Activated T-helper 2 cell treated with anti-CD3 and anti-CD28 coated beads, Interferon-gamma antibody, Interleukin-2, Interleukin-4, amounts not matched to agents 10 μg/mL and 5 μg/mL and 100 μg/mL, durations not matched to agents 14 hours and 24 hours and 36 hours (primary cell): ENCODE measurements around the gene POLG2. TPM values are rescaled to one million over a fixed set of nuclear protein-coding genes. Genes with fewer than 3 reads are reported as not detected.
"Not testable (repeated sequence)": the region's sequence is repeated elsewhere in the genome, so short reads cannot be mapped to it uniquely, and the experiment has no call there.

Source experiments
- DNase-seq: peaks from one replicate; pipeline ENCODE4 v3.0.0; 2021; ENCODE audit warnings: low spot score
- H3K27ac Mint-ChIP-seq: one replicate; pipeline ENCODE4 v1.8.0; 2021; ENCODE audit warnings: mixed read lengths
- H3K27me3 Mint-ChIP-seq: one replicate; pipeline ENCODE4 v1.8.0; 2021; ENCODE audit warnings: low read depth, mixed read lengths
- H3K36me3 Mint-ChIP-seq: one replicate; pipeline ENCODE4 v1.8.0; 2021; ENCODE audit warnings: low read depth, mixed read lengths
- H3K4me1 Mint-ChIP-seq: one replicate; pipeline ENCODE4 v1.8.0; 2021; ENCODE audit warnings: low read depth, mixed read lengths
- H3K4me3 Mint-ChIP-seq: one replicate; pipeline ENCODE4 v1.8.0; 2021; ENCODE audit warnings: low read depth, mild to moderate bottlenecking, moderate library complexity, mixed read lengths
- H3K9me3 Mint-ChIP-seq: one replicate; pipeline ENCODE4 v1.8.0; 2021; ENCODE audit warnings: mixed read lengths
- intact Hi-C: fragments of 100-400 bp; cut with micrococcal nuclease; formaldehyde crosslinking; loops from one replicate; pipeline ENCODE4 v1.15.1; 2023
- total RNA-seq: library from RNA; stranded (reverse); gene quantifications from 2 replicates; pipeline ENCODE4 v1.2.3, GENCODE V29; 2022

The POLG2 gene
- total RNA-seq, 1 donor from 2014 or later = 33.8 TPM

DNA sequence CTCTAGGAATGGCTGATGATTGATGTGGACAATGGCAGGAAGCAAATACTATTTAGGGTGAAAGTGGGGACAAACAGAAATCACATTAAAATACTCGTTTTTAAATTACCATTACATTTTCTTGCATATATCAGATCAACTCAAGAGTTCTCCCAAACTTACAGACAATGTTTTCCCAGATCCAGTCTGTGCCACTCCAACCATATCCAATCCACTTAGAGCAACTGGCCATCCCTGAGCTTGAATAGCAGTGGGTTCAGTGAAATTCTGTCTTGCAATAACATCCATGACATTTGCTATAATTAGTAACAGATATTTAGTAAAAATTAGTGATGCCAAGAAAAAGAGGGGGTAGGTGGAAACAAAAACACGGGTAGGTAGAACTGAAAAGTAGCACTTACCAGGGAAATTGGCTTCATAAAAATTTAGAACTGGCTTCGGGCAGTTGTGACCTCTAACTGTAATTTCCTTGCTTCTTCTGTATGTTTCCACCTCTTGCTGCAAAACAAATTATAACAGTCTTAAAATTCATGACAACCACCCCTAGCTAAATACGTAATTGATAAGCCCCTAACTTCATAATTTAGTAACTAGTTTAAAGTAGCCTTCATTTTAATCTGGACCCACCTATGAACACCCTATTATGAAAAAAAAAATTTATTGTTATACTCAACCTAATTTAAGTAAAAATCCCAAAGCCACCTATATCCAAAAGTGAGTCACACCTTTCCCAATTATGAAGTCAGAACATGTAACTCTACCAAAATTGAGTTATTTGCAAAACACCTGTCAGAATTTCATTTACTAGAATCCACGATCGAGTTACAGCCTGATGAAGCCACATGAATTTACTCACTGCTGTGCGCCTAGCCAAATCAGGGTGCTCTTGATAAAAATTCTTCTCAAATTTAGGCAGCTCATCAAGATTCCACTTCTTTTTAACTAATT, 7.2 kb upstream of the POLG2 start:
- DNase-seq = no peak
- H3K27me3 Mint-ChIP-seq = no peaks in the 10 kb centered on the region
- H3K4me3 Mint-ChIP-seq = peak overlapping the region; percentile 98
- H3K4me1 Mint-ChIP-seq = peaks cover 56% of the 10 kb centered on the region
- peak overlapping the region; percentile 100 for H3K27ac Mint-ChIP-seq
- intact Hi-C loops = loop anchor here (10.0 kb wide), 1 partner anchor 729 kb away; the partner anchor contains the start of genes CCDC47 and DDX42
- H3K36me3 Mint-ChIP-seq = peaks cover 78% of the 10 kb centered on the region
- H3K9me3 Mint-ChIP-seq = no peaks in the 10 kb centered on the region

DNA sequence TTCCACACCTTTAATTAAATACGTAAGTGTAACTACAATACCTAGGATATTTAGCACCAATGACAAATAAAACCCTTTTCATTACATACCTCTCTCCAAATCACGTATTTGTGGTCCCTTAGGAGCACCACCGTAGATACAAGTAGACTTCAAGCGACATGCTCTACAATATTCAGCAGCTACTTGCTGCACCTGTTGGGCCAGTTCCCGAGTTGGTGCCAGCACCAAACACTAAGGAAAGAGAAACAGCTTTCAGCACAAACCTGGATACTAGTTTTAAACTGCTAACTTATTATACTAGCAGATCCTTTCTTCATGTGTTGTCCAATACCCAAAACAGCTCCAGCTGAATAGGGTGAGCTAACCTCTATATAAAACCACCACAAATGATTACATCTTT, 6.5 kb upstream of the POLG2 start:
- Mint-ChIP-seq H3K9me3 (no peaks in the 10 kb centered on the region), H3K4me1 (peaks cover 58% of the 10 kb centered on the region), H3K27ac (peak overlapping the region; percentile 34), H3K27me3 (no peaks in the 10 kb centered on the region), H3K4me3 (peak overlapping the region; percentile 37), H3K36me3 (peaks cover 83% of the 10 kb centered on the region)
- no peak for DNase-seq
- intact Hi-C loops = loop anchor here (10.0 kb wide), 1 partner anchor 729 kb away; the partner anchor contains the start of genes CCDC47 and DDX42

DNA sequence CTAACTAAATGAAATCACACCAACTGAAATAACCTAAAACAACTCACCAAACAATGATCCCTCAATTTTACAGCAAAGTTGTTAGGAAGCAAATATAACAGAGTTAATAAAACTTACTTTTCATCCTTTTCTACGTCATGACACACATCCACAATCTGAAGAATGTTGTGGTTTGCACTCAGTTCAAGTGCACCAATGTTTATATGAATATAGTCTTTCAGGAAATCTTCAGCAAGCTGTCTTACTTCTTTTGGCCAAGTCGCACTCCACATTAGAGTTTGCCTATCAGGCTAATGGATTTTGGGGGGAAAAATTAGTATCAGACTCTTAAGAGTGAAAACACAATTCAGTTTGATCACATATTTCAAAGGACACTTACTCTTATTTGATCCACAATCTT, 6.0 kb upstream of the POLG2 start:
- peaks cover 58% of the 10 kb centered on the region for H3K4me1 Mint-ChIP-seq
- no peaks in the 10 kb centered on the region for H3K27me3 Mint-ChIP-seq
- H3K4me3 Mint-ChIP-seq = no peak overlapping the region
- intact Hi-C loops = loop anchor here (10.0 kb wide), 1 partner anchor 728 kb away; the partner anchor contains the start of genes CCDC47 and DDX42
- peak overlapping the region; percentile 45 for H3K27ac Mint-ChIP-seq
- DNase-seq = no peak
- H3K36me3 Mint-ChIP-seq = peaks cover 86% of the 10 kb centered on the region
- no peaks in the 10 kb centered on the region for H3K9me3 Mint-ChIP-seq

DNA sequence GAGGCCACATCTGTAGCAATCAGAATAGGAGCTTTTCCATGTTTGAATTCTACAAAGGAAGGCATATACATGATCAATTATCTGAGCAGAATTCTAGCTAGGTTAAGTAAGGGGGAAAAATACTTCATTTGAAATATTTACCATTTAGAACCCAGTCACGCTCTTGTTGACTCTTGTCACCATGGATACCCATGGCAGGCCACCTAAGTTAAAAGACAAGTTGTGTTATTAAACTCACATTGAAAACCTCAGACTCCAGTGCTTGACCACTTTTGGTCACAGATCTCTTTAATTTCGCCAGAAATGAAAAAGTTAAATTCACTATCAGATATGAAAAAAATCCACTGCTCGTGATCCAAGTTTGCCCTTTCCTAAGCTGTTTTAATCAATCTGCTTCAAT, 5.2 kb upstream of the POLG2 start:
- Mint-ChIP-seq H3K9me3 (no peaks in the 10 kb centered on the region), H3K4me1 (peaks cover 62% of the 10 kb centered on the region), H3K36me3 (peaks cover 89% of the 10 kb centered on the region), H3K4me3 (no peak overlapping the region), H3K27ac (peak overlapping the region; percentile 17), H3K27me3 (no peaks in the 10 kb centered on the region)
- intact Hi-C loops = loop anchor here (10.0 kb wide), 1 partner anchor 727 kb away; the partner anchor contains the start of genes CCDC47 and DDX42
- no peak for DNase-seq

DNA sequence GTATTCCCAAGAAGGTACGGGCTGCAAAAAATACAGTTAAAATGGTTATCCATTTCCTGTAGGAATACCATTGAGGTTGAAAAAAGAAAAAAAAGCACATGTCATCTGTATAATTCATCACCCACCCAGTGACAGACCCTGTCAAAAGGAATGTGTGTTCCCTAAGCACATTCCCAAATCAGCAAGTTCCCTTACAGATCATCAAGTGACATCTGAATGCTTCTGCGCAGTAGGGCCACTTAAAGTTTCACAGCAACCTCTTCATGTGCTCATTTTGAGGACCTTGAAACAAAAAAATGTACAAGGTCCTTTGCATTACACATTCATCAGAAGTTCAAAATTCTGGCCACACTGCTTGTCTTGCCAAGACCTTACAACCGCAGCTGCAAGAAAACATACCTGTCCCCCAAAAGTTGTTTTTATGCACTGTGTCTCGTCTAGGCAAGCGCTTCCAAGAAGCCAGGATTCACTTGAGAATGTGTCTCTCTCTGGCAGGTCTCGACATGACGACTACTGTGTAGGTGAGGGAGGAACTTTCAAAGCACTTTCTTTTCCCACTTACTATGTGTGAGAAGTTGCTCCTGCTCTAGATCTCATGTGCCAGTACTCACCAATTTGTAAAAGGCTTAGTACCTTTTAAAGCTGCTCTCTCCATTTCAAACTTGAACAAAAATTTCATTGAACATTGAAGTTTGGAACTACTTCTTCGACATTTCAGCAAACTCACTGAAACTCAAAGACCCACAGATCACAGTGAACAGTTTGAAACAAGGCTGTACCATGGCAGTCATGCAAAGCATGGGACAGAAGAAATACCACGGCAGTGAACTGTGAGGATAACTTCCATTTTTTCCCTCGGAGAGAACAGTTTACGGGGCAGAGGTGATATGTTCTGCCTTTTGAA, 4.3 kb upstream of the POLG2 start:
- no peak overlapping the region for H3K4me3 Mint-ChIP-seq
- peaks cover 94% of the 10 kb centered on the region for H3K36me3 Mint-ChIP-seq
- H3K27ac Mint-ChIP-seq = peak overlapping the region; percentile 24
- H3K27me3 Mint-ChIP-seq = no peaks in the 10 kb centered on the region
- intact Hi-C loops = loop anchor here (10.0 kb wide), 1 partner anchor 726 kb away; the partner anchor contains the start of genes CCDC47 and DDX42
- H3K9me3 Mint-ChIP-seq = no peaks in the 10 kb centered on the region
- H3K4me1 Mint-ChIP-seq = peaks cover 62% of the 10 kb centered on the region
- no peak for DNase-seq

DNA sequence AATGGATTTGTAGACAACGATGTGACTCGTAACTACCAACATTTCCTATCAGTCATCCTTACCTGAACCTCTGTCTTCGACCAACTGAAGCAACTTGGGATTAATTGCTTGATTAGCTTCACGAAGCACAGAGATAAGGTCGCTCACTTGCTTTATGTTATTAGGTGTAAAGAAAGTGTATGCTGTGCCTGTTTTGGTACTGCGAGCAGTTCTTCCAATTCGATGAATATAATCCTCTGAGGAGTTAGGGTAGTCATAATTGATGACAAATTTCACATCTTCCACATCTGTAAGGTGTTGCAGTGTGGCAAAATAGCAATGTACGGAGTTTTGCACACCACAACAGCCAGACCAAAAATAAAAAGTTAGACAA, 3.6 kb upstream of the POLG2 start:
- no peak for DNase-seq
- peaks cover 90% of the 10 kb centered on the region for H3K36me3 Mint-ChIP-seq
- H3K27me3 Mint-ChIP-seq = no peaks in the 10 kb centered on the region
- peaks cover 66% of the 10 kb centered on the region for H3K4me1 Mint-ChIP-seq
- no peak overlapping the region for H3K4me3 Mint-ChIP-seq
- intact Hi-C loops = loop anchor here (10.0 kb wide), 1 partner anchor 726 kb away; the partner anchor contains the start of genes CCDC47 and DDX42
- H3K27ac Mint-ChIP-seq = peak overlapping the region; percentile 24
- H3K9me3 Mint-ChIP-seq = no peaks in the 10 kb centered on the region

DNA sequence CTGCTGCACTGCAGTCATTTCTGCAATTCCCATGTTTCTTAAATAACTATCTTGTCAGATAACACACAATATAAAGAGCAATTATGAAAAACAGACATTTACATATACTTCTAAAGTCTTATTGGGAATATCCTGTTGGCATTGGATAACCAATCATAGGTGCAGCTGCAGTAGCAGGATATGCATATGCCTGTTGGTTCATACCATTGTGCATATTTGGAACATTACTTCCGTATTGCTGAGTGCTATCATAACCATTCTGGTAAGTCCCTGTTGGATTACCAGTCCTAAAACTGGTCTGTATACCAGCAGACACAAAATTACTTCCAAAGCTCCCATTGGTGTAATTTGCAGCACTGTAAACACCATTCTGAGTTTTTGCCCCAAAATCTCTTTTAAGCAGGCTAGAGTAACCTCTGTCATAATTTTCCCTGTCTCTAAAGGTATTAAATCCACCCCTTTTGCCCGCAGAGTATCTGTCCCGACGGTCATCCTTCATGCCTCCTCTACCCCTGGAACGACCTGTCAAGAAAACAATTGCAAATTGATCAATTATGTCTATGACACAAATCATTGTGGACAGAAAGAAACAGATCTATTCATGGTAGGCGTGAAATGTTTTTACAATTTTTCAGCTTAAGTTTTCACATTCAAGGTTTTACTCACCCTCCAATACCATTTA, 3.1 kb upstream of the POLG2 start:
- Mint-ChIP-seq H3K27ac (peak overlapping the region; percentile 21), H3K9me3 (no peaks in the 10 kb centered on the region), H3K36me3 (peaks cover 85% of the 10 kb centered on the region), H3K27me3 (no peaks in the 10 kb centered on the region), H3K4me1 (peaks cover 66% of the 10 kb centered on the region), H3K4me3 (no peak overlapping the region)
- intact Hi-C loops = loop anchor here (10.0 kb wide), 1 partner anchor 725 kb away; the partner anchor contains the start of genes CCDC47 and DDX42
- no peak for DNase-seq

DNA sequence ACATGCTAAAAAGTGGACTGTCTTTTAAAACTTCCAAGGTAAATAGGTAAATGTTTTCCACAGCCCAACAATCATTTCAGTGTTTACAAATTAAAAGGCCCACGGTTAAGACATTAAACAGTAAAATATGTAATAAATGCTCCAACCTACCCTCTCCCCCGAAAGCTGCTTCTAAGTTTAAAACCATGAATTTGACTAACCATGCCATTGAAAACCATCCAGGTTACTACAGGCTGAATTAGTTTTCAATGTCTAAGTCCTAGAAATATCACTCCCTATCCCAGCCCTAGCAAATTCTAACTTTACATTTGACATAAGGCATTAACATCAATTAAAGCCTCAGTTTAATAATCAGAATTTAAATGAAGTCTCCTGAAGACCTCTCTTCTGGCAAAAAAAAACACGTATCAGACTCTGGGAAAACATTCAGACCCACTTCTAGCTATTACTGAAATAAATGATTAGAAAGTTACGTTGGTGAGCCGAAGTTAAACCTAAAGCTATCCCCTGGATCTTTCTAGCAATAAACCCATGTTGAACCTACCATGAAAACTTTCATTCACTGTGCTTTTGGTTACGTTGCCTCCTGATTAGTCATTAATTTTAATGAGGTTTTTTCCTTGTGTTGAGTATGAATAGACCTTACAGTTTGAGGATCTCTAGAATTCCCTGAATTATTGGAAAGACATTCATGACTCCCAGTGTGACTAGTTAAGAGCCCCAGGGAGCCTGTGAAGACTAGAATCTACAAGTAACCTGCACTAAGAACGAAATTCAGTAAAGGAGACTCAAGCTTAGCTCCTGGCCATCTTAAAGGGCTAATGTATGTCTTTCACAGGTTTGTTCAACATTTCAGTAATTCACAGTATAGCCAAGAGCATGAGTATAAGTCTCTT, 1.7 kb upstream of the POLG2 start:
- DNase-seq = no peak
- intact Hi-C loops = no loop called here
- peak overlapping the region; percentile 96 for H3K27ac Mint-ChIP-seq
- no peaks in the 10 kb centered on the region for H3K9me3 Mint-ChIP-seq
- peaks cover 81% of the 10 kb centered on the region for H3K36me3 Mint-ChIP-seq
- peak overlapping the region; percentile 28 for H3K4me3 Mint-ChIP-seq
- H3K27me3 Mint-ChIP-seq = no peaks in the 10 kb centered on the region
- peaks cover 64% of the 10 kb centered on the region for H3K4me1 Mint-ChIP-seq

DNA sequence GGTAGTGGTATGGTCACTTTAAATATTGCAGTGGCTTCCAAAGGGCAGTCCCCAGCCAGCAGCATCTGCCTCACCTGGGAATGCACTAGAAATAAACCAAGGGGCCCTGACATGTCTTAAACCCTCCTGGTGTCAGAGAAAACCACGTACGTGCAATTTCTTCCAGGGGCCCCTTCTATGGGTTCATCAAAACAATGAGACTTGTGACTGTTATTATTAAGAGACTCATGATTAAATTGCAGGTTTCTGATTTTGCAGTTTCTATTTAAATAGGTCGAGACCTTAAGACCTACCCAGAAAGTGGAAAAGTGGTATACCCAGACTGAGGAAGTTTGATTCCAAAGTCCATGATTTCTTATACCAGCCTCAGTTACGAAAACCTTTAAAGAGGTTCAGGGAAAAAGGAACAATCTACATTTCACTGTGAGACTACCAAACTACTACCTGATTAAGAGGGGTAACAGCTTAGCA, 746 bp upstream of the POLG2 start:
- intact Hi-C loops = loop anchor here (1.0 to 2.0 kb wide), 3 partner anchors 9 to 163 kb away; partner anchors contain the start of genes CEP95 and DDX5
- H3K4me1 Mint-ChIP-seq = peaks cover 60% of the 10 kb centered on the region
- DNase-seq = no peak

DNA sequence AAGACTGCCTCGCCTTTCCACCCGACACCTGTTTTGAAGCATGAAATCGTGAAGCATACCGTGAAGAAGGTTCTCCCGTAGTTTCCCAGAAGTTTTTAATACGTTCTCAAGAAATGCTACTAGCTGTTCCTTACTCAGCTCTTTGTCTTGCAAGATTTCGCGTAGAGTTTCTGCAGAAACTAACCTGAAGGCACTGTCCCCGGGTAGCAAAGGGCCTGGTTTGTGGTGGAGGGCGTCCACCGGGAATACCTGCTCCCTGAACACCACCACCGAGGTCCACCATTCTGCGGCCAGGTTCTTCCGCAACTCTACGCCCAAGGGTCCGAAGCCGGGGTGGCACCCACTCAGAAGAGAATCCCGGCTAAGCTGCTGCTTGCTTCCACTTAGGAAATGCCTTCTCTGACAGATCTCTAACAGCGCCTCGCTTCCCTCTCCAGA, 487 bp downstream of the POLG2 start:
- no peaks in the 10 kb centered on the region for H3K27me3 Mint-ChIP-seq
- peaks cover 56% of the 10 kb centered on the region for H3K4me1 Mint-ChIP-seq
- peak overlapping the region; percentile 96 for H3K27ac Mint-ChIP-seq
- H3K9me3 Mint-ChIP-seq = no peaks in the 10 kb centered on the region
- no peak for DNase-seq
- H3K4me3 Mint-ChIP-seq = peak overlapping the region; percentile 99
- peaks cover 74% of the 10 kb centered on the region for H3K36me3 Mint-ChIP-seq
- intact Hi-C loops = loop anchor here (2.0 kb wide), 2 partner anchors 152 to 164 kb away; no protein-coding TSS in a partner anchor

More for the DNA sequence above, 746 bp upstream of the POLG2 start:
- no peaks in the 10 kb centered on the region for H3K9me3 Mint-ChIP-seq
- H3K27me3 Mint-ChIP-seq = no peaks in the 10 kb centered on the region
- peak overlapping the region; percentile 96 for H3K27ac Mint-ChIP-seq
- H3K4me3 Mint-ChIP-seq = peak overlapping the region; percentile 99
- H3K36me3 Mint-ChIP-seq = peaks cover 76% of the 10 kb centered on the region

- H3K27me3 Mint-ChIP-seq, H3K27ac Mint-ChIP-seq, DNase-seq, H3K9me3 Mint-ChIP-seq, intact Hi-C loops: not testable (repeated sequence)
- H3K4me3 Mint-ChIP-seq = peak overlapping the region; percentile 99
- H3K36me3 Mint-ChIP-seq = peaks cover 74% of the 10 kb centered on the region
- peaks cover 47% of the 10 kb centered on the region for H3K4me1 Mint-ChIP-seq
These were observed 1.6 kb downstream of the POLG2 start for GRCh38 chr17:64495300-64495699.
